Chondrocyte (in vitro differentiated cells): ENCODE measurements around the gene SIGMAR1. TPM values are rescaled to one million over a fixed set of nuclear protein-coding genes. Genes with fewer than 3 reads are reported as not detected.
A peak's percentile ranks its signal among the peaks of the same experiment; 100 is the strongest.

Source experiments
- DNase-seq: peaks from one replicate; pipeline ENCODE4 v3.0.0; 2021; ENCODE audit warnings: mixed read lengths, low spot score
- H3K27ac Mint-ChIP-seq: one replicate; pipeline ENCODE4 v1.8.0; 2021; ENCODE audit warnings: mild to moderate bottlenecking, moderate library complexity, mixed read lengths; ENCODE audit not compliant: unreplicated experiment
- H3K27me3 Mint-ChIP-seq: 2 replicates; pipeline ENCODE4 v1.8.0; 2021; ENCODE audit warnings: low read depth, mixed read lengths
- H3K36me3 Mint-ChIP-seq: 2 replicates; pipeline ENCODE4 v1.8.0; 2021; ENCODE audit warnings: low read depth, mixed read lengths
- H3K4me1 Mint-ChIP-seq: 2 replicates; pipeline ENCODE4 v1.8.0; 2021; ENCODE audit warnings: low read depth, mild to moderate bottlenecking, mixed read lengths
- H3K4me3 Mint-ChIP-seq: one replicate; pipeline ENCODE4 v1.8.0; 2021; ENCODE audit warnings: mild to moderate bottlenecking, moderate library complexity, mixed read lengths; ENCODE audit not compliant: unreplicated experiment
- H3K9me3 Mint-ChIP-seq: 2 replicates; pipeline ENCODE4 v1.8.0; 2021; ENCODE audit warnings: low read depth, mixed read lengths
- total RNA-seq: library from RNA; stranded (reverse); gene quantifications from 3 replicates; pipeline ENCODE4 v1.2.1, GENCODE V29; 2021
- TF ChIP-seq, protein P1 (sequence below): fragments of 200-600 bp; sonication (generic); IDR thresholded peaks from 2 replicates; pipeline ENCODE4 v1.5.0; 2021; ENCODE audit warnings: antibody characterized with exemption, mild to moderate bottlenecking, moderate library complexity

The SIGMAR1 gene
- total RNA-seq, 1 donor from 2014 or later: 76.7 TPM

DNA sequence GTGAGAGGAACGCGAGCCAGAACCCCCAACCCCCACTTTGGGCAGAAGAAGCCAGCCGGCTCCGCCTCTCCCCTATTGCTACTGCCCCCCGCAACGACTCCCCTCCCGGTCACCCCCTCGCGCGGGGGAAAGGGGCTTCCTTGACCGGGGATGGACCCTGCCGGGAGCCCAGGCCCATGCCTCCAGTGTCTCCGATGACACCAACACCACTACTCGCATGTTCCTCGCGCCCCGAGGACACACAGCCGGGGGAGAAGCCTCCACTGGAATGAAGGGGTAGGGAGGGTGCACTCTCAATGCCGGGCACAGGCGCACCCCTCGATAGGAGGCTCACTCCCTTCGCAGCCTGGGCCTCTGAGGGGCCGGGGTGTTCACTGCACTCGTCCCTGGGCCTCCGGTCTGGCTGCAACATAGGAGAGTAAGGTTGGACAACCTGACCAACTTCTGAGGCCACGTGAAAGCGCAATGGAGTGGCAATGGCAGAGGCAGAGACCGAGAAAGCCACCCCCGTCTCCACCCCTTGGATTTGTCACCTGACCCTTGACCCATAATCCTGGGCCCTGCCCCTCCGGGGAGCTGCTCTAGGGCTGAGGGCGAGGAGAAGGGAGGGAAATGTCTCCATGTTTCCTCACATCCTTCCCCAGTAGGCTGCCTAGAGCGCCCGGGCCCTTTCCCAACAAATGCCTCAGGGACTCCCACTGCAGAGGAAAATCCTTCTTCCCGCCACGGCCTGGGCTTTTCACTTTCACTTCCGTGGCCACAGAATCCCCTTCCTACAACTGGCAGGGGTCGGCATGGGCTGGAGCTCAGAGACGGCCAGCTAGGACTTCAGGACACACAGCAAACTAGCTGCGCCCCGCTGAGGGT lies 47.0 kb downstream of the SIGMAR1 start:
- Mint-ChIP-seq H3K4me3 (peak overlapping the region; percentile 70), H3K4me1 (peaks cover 16% of the 10 kb centered on the region), H3K27me3 (peaks cover 56% of the 10 kb centered on the region), H3K9me3 (no peaks in the 10 kb centered on the region), H3K36me3 (no peaks in the 10 kb centered on the region), H3K27ac (no peak overlapping the region)
- no peak for DNase-seq
- TF ChIP-seq, protein P1, sequence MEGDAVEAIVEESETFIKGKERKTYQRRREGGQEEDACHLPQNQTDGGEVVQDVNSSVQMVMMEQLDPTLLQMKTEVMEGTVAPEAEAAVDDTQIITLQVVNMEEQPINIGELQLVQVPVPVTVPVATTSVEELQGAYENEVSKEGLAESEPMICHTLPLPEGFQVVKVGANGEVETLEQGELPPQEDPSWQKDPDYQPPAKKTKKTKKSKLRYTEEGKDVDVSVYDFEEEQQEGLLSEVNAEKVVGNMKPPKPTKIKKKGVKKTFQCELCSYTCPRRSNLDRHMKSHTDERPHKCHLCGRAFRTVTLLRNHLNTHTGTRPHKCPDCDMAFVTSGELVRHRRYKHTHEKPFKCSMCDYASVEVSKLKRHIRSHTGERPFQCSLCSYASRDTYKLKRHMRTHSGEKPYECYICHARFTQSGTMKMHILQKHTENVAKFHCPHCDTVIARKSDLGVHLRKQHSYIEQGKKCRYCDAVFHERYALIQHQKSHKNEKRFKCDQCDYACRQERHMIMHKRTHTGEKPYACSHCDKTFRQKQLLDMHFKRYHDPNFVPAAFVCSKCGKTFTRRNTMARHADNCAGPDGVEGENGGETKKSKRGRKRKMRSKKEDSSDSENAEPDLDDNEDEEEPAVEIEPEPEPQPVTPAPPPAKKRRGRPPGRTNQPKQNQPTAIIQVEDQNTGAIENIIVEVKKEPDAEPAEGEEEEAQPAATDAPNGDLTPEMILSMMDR: no peak

DNA sequence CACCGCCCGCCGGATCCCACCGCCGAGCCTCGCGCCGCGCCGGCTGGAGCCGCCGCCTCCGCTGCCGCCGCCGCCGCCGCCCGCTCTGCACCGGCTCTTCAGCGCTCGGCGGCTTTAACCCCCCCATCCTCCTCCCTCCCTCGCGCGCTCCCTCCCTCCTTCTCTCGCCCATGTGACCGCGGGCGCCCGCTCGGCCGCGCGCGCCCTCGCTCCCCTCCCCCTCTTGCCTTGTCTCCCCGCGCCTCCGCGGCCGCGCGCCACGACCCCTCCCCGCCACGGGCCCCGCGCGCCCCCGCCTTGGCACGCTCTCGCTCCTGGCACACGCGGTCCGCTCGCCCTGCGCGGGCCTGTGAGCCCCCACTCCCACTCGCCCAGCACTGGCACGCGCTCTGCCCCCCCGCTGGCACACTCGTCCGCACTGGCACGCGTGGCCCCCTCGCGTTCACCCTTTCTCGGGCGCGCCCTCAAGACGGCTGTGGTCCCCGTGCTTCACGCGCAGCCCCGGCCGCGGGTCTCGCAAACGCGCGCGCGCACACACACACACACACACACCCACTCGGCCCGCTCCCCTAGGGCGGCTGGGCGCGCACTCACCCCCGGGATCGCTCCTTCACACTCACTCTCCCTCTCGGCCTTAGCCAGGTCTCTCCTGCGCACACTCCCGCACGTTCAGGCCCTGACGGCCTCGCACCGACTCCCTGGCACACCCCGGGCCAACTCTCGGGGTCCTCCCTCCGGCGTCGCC lies 47.8 kb downstream of the SIGMAR1 start, which contains the start of gene CNTFR:
Gene CNTFR (minus strand): TSS at position 89 of the 745 bp plus-strand sequence. CDS start 20,743 bp downstream, outside the sequence.
- H3K36me3 Mint-ChIP-seq: no peaks in the 10 kb centered on the region
- TF ChIP-seq, protein P1: no peak
- DNase-seq: no peak
- H3K27me3 Mint-ChIP-seq: peaks cover 64% of the 10 kb centered on the region
- H3K4me1 Mint-ChIP-seq: peaks cover 16% of the 10 kb centered on the region
- H3K9me3 Mint-ChIP-seq: no peaks in the 10 kb centered on the region
- peak within 1 kb of the TSS; percentile 70 for H3K4me3 Mint-ChIP-seq
- no peak within 1 kb of the TSS for H3K27ac Mint-ChIP-seq

DNA sequence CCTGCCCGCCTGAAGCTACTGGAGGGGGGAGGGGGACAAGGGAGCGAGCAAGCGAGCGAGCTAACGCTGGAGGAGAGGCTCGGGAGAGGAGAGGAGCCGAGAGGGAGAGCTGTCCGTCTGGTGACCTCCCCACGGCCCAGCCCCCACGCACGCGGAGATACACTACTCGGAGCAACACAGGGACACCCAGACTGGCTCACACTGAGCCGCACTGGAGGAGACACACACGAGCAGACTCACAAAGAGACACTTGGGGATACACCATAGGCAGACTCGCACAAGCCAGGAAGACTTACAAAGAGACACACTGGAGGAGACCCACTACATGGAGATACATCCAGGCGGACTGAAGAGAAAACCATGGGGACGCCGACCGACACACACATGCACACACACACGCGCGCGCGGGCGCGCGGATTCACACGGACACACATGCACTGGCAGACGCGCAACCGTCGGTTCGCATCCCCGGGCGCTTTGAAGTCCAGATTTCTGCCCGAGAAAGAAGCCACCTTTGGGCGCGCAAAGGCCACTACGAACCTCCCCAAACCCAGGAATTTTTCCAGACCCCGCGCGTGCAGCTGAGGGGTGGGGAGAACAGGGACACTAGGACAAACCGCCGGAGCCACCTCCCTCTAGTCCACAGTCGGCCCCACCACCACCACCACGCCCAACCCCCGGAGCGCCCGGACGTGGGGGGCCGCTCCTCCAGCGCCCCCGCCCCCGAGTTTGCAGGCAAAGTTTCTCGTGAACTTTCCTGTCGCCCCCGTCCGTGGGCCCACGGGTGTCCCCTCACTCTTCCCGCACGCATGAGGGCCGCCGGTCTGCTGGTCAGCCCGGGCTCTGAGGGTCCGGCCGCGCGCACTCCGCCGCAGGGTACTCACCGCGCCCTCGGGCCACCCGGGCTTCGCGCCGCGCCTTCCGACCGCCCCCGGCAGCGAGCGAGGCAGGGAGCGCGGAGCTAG lies 48.6 kb downstream of the SIGMAR1 start:
- no peak for DNase-seq
- H3K27me3 Mint-ChIP-seq: peaks cover 71% of the 10 kb centered on the region
- H3K36me3 Mint-ChIP-seq: no peaks in the 10 kb centered on the region
- no peak overlapping the region for H3K27ac Mint-ChIP-seq
- TF ChIP-seq, protein P1: no peak
- H3K4me1 Mint-ChIP-seq: peaks cover 16% of the 10 kb centered on the region
- no peaks in the 10 kb centered on the region for H3K9me3 Mint-ChIP-seq
- peak overlapping the region; percentile 65 for H3K4me3 Mint-ChIP-seq

DNA sequence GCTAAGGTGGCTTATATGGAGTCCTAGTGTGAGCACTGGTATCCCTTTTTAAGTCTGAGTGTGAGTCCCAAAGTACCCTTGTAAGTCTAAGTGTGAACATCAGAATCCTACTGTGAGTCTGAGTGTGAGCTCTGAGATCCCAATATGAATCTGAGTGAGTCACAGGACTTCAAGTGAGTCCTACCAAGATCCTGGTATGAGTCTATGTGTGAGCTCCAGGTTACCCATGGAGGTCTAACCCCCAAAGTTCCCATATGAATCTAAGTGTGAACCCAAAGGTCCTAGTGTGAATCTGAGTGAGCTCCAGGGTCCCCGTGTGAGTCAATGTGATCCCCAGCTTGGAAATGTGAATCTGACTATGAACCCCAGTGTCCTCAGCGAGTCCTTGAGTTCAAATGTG lies 50.3 kb downstream of the SIGMAR1 start:
- Mint-ChIP-seq H3K9me3 (no peaks in the 10 kb centered on the region), H3K4me3 (no peak overlapping the region), H3K27ac (no peak overlapping the region), H3K36me3 (no peaks in the 10 kb centered on the region), H3K27me3 (peaks cover 66% of the 10 kb centered on the region), H3K4me1 (peaks cover 16% of the 10 kb centered on the region)
- no peak for DNase-seq
- TF ChIP-seq, protein P1: no peak
